HCT116 (cell line): ENCODE measurements around the gene SLC5A3. TPM values are rescaled to one million over a fixed set of nuclear protein-coding genes. Genes with fewer than 3 reads are reported as not detected.

Experiments
- ATAC-seq: fragments of 200-7000 bp; cut with Tn5 transposase; 2 replicates; pipeline ENCODE4 v1.9.1; 2020; ENCODE audit warnings: mild to moderate bottlenecking, moderate library complexity
- BruUV-seq: library from RNA; stranded (reverse); fragments of 400-500 nt; replicated peaks from 2 replicates; lab custom pipeline; 2021; lab: Mats Ljungman, UMichigan
- CTCF ChIA-PET: fragments of 300-600 bp; sonication (Branson Sonifier 250); formaldehyde crosslinking; loops from one replicate; lab custom pipeline; 2021; ENCODE audit warnings: antibody characterized with exemption; lab: Charles Lee
- POLR2A ChIA-PET: fragments of 300-600, 350-600 bp; sonication (Branson Sonifier 250); formaldehyde crosslinking; loops from one replicate; lab custom pipeline; 2021; ENCODE audit warnings: antibody characterized with exemption; lab: Charles Lee
- RAD21 ChIA-PET, 2 experiments: fragments of 300-600 bp; sonication (Branson Sonifier 250); formaldehyde crosslinking; loops; one replicate each; lab custom pipeline; 2023; ENCODE audit warnings: low total read pairs in 2 of 2; ENCODE audit not compliant: uncharacterized antibody in 2 of 2, unreplicated experiment in 2 of 2, low non-redundant PET in 1 of 2; lab: Charles Lee
- DNase-seq: peaks from one replicate; pipeline ENCODE4 v3.0.0-alpha.2; 2010; ENCODE audit warnings: low read depth, low spot score
- H2AFZ ChIP-seq: fragments of 200-600 bp; shearing (Covaris generic), sonication (generic); 2 replicates; pipeline ENCODE4 v1.6.1; 2017; ENCODE audit warnings: low read depth, mixed run types, mixed read lengths, antibody characterized with exemption, low read length; ENCODE audit not compliant: poor library complexity, severe bottlenecking
- H3K27ac ChIP-seq: 2 replicates; pipeline ENCODE4 v1.5.1; 2012; ENCODE audit warnings: low read depth, low read length
- H3K27me3 ChIP-seq: fragments of 200-600 bp; sonication (generic); 2 replicates; pipeline ENCODE4 v1.6.1; 2016; ENCODE audit warnings: mixed run types, low read length, mixed read lengths; ENCODE audit not compliant: insufficient read depth
- H3K36me3 ChIP-seq, 2 experiments: fragments of 200-500 bp in 1 of 2; fragments of 200-600 bp in 1 of 2; sonication (Bioruptor generic) in 1 of 2; sonication (generic) in 1 of 2; 2 replicates each; pipeline versions ENCODE4 v1.5.1 to v1.6.1; 2014 to 2016; ENCODE audit warnings: low read length in 2 of 2, inconsistent platforms in 1 of 2, mixed read lengths in 1 of 2, mixed run types in 1 of 2; ENCODE audit not compliant: insufficient read depth in 2 of 2, control insufficient read depth in 1 of 2
- H3K4me1 ChIP-seq, 2 experiments: fragments of 200-600 bp in 1 of 2; sonication (generic) in 1 of 2; 2 replicates each; pipeline versions ENCODE4 v1.5.1 to v1.6.1; 2012 to 2017; ENCODE audit warnings: low read length in 2 of 2, inconsistent platforms in 1 of 2, mild to moderate bottlenecking in 1 of 2, mixed read lengths in 1 of 2, mixed run types in 1 of 2, moderate library complexity in 1 of 2; ENCODE audit not compliant: insufficient read depth in 2 of 2, control insufficient read depth in 1 of 2
- H3K4me2 ChIP-seq: fragments of 200-600 bp; sonication (generic); 2 replicates; pipeline ENCODE4 v1.6.1; 2017; ENCODE audit warnings: mixed run types, low read length, mixed read lengths
- H3K4me3 ChIP-seq, 2 experiments: fragments of 200-600 bp in 1 of 2; sonication (generic) in 1 of 2; replicated peaks in 1 of 2; 2 replicates each; pipeline ENCODE4 v1.5.1; 2011 to 2016; ENCODE audit warnings: low read length in 2 of 2, control low read depth in 1 of 2, low read depth in 1 of 2, mild to moderate bottlenecking in 1 of 2, mixed read lengths in 1 of 2, mixed run types in 1 of 2
- H3K79me2 ChIP-seq: fragments of 200-600 bp; sonication (generic); 2 replicates; pipeline ENCODE4 v1.6.1; 2017; ENCODE audit warnings: mild to moderate bottlenecking, mixed run types, low read length, moderate library complexity, mixed read lengths; ENCODE audit not compliant: insufficient read depth
- H3K9ac ChIP-seq: fragments of 200-600 bp; sonication (generic); 2 replicates; pipeline ENCODE4 v1.6.1; 2016; ENCODE audit warnings: low read length, mixed read lengths
- H3K9me2 ChIP-seq: fragments of 200-600 bp; sonication (generic), shearing (Covaris generic); 2 replicates; pipeline ENCODE4 v1.6.1; 2017; ENCODE audit warnings: mixed run types, mild to moderate bottlenecking, moderate library complexity; ENCODE audit not compliant: insufficient read depth
- H3K9me3 ChIP-seq, 2 experiments: fragments of 200-500 bp in 1 of 2; fragments of 200-600 bp in 1 of 2; sonication (Bioruptor generic) in 1 of 2; sonication (generic) in 1 of 2; 2 replicates each; pipeline ENCODE4 v1.6.1; 2014 to 2017; ENCODE audit warnings: low read length in 2 of 2, mixed read lengths in 2 of 2, inconsistent platforms in 1 of 2, low read depth in 1 of 2, mild to moderate bottlenecking in 1 of 2, mixed run types in 1 of 2, moderate library complexity in 1 of 2; ENCODE audit not compliant: control insufficient read depth in 1 of 2, insufficient read depth in 1 of 2
- H4K20me1 ChIP-seq: fragments of 200-600 bp; sonication (generic), shearing (Covaris generic); 2 replicates; pipeline ENCODE4 v1.6.1; 2017; ENCODE audit warnings: mixed run types, mild to moderate bottlenecking, moderate library complexity; ENCODE audit not compliant: insufficient read depth
- CBX3 ChIP-seq: IDR thresholded peaks from 2 replicates; pipeline ENCODE4 v1.6.1; 2012; ENCODE audit warnings: low read depth
- EZH2 ChIP-seq: fragments of 200-600 bp; sonication (generic); IDR thresholded peaks from 2 replicates; pipeline ENCODE4 v1.6.1; 2017; ENCODE audit warnings: antibody characterized with exemption, mixed run types
- FOSL1 ChIP-seq: IDR thresholded peaks from 2 replicates; pipeline ENCODE4 v1.6.1; 2012; ENCODE audit warnings: low read depth
- JUND ChIP-seq: IDR thresholded peaks from 2 replicates; pipeline ENCODE4 v1.6.1; 2012
- POLR2A ChIP-seq: IDR thresholded peaks from 2 replicates; pipeline ENCODE4 v1.7.0; 2011; ENCODE audit warnings: borderline replicate concordance; ENCODE audit not compliant: insufficient read depth, insufficient read length; ENCODE audit errors: extremely low read depth
- RAD21 ChIP-seq: IDR thresholded peaks from 2 replicates; pipeline ENCODE4 v1.6.1; 2012; ENCODE audit warnings: low read depth, mild to moderate bottlenecking
- SP1 ChIP-seq: IDR thresholded peaks from 2 replicates; pipeline ENCODE4 v1.6.1; 2012; ENCODE audit warnings: low read depth
- SRF ChIP-seq: IDR thresholded peaks from 2 replicates; pipeline ENCODE4 v1.6.1; 2012; ENCODE audit warnings: low read depth
- intact Hi-C: fragments of 100-400 bp; cut with micrococcal nuclease; formaldehyde crosslinking; loops from 2 replicates; pipeline ENCODE4 v1.10.0; 2022
- total RNA-seq: library from RNA; stranded (reverse); gene quantifications from one replicate; pipeline ENCODE4 v1.2.1, GENCODE V29; 2021; ENCODE audit not compliant: unreplicated experiment
- TF ChIP-seq, protein P1 (sequence below): IDR thresholded peaks from 2 replicates; pipeline ENCODE4 v1.6.1; 2012
- TF ChIP-seq, protein P2 (sequence below): IDR thresholded peaks from 2 replicates; pipeline ENCODE4 v1.6.1; 2012; ENCODE audit warnings: low read depth

Gene SLC5A3
- total RNA-seq, 1 experiment from 2014 or later, result 11.8 TPM

DNA sequence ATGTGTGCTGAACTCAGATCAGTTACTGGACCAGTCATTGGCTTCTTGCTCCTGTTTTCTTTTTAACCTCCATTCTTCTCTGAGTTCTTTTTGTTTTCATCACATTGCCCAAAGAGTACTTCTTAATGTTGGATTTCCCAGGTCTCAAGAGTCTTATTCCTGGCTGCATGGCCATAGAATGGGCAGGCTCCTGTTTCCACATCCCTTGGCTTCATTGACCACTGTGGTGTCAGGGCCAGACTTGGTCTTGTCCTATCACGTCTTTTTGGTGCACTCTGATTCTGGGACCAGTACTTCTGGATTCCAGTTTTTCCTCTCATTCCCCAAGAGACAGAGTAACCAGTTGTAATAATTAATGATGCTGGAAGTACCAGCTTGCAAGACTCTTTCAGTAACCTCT, 41.8 kb downstream of the SLC5A3 start:
- ChIA-PET POLR2A (no interaction called here), RAD21 (no interaction called here), CTCF (no interaction called here)
- no TSS peak for BruUV-seq
- Histone ChIP-seq H3K4me2 (no peak overlapping the region), H3K4me3 (no peak overlapping the region), H3K27me3 (no peaks in the 10 kb centered on the region), H4K20me1 (no peaks in the 10 kb centered on the region), H3K9ac (no peak overlapping the region), H3K4me1 (no peaks in the 10 kb centered on the region; a peak in 1 of 4 replicates), H3K79me2 (peaks cover 31% of the 10 kb centered on the region), H3K9me3 (no peaks in the 10 kb centered on the region), H3K27ac (no peak overlapping the region), H3K9me2 (no peaks in the 10 kb centered on the region), H2AFZ (no peak overlapping the region), H3K36me3 (no peaks in the 10 kb centered on the region)
- TF ChIP-seq FOSL1 (no peak), SP1 (no peak), CBX3 (no peak), POLR2A (no peak), RAD21 (no peak), JUND (no peak), EZH2 (no peak), SRF (no peak)
- TF ChIP-seq, protein P1, sequence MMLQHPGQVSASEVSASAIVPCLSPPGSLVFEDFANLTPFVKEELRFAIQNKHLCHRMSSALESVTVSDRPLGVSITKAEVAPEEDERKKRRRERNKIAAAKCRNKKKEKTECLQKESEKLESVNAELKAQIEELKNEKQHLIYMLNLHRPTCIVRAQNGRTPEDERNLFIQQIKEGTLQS, result no peak
- TF ChIP-seq, protein P2, sequence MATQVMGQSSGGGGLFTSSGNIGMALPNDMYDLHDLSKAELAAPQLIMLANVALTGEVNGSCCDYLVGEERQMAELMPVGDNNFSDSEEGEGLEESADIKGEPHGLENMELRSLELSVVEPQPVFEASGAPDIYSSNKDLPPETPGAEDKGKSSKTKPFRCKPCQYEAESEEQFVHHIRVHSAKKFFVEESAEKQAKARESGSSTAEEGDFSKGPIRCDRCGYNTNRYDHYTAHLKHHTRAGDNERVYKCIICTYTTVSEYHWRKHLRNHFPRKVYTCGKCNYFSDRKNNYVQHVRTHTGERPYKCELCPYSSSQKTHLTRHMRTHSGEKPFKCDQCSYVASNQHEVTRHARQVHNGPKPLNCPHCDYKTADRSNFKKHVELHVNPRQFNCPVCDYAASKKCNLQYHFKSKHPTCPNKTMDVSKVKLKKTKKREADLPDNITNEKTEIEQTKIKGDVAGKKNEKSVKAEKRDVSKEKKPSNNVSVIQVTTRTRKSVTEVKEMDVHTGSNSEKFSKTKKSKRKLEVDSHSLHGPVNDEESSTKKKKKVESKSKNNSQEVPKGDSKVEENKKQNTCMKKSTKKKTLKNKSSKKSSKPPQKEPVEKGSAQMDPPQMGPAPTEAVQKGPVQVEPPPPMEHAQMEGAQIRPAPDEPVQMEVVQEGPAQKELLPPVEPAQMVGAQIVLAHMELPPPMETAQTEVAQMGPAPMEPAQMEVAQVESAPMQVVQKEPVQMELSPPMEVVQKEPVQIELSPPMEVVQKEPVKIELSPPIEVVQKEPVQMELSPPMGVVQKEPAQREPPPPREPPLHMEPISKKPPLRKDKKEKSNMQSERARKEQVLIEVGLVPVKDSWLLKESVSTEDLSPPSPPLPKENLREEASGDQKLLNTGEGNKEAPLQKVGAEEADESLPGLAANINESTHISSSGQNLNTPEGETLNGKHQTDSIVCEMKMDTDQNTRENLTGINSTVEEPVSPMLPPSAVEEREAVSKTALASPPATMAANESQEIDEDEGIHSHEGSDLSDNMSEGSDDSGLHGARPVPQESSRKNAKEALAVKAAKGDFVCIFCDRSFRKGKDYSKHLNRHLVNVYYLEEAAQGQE, result no peak
- no peak for DNase-seq
- no peak for ATAC-seq
- intact Hi-C loops, result no loop called here
